Neural progenitor cell (in vitro differentiated cells): ENCODE data around the gene AGK. TPM values are rescaled to one million over a fixed set of nuclear protein-coding genes. Genes with fewer than 3 reads are reported as not detected.
A peak's percentile ranks its signal among the peaks of the same experiment; 100 is the strongest.
"Not testable (repeated sequence)": the region's sequence is repeated elsewhere in the genome, so short reads cannot be mapped to it uniquely, and the experiment has no call there.

ENCODE experiments used
- DNase-seq: peaks from one replicate; pipeline ENCODE4 v3.0.0-alpha.2; 2016; ENCODE audit warnings: low spot score
- H2AFZ ChIP-seq: fragments of 200-600 bp; sonication (generic); replicated peaks from 2 replicates; pipeline ENCODE4 v1.6.1; 2016; ENCODE audit warnings: antibody characterized with exemption
- H3F3A ChIP-seq: fragments of 200-600 bp; sonication (generic); 2 replicates; pipeline ENCODE4 v1.6.1; 2016; ENCODE audit warnings: antibody characterized with exemption, low read depth
- H3K27ac ChIP-seq: fragments of 200-600 bp; sonication (generic); 2 replicates; pipeline ENCODE4 v1.5.1; 2016; ENCODE audit warnings: mild to moderate bottlenecking
- H3K27me3 ChIP-seq: fragments of 200-600 bp; sonication (generic); 2 replicates; pipeline ENCODE4 v1.6.1; 2016; ENCODE audit warnings: mild to moderate bottlenecking, moderate library complexity
- H3K36me3 ChIP-seq: fragments of 200-600 bp; sonication (generic); 2 replicates; pipeline ENCODE4 v1.5.1; 2016
- H3K4me1 ChIP-seq: fragments of 200-600 bp; sonication (generic); 2 replicates; pipeline ENCODE4 v1.6.1; 2016; ENCODE audit warnings: mixed run types
- H3K4me2 ChIP-seq: fragments of 200-600 bp; sonication (generic); 2 replicates; pipeline ENCODE4 v1.6.1; 2016
- H3K4me3 ChIP-seq: fragments of 200-600 bp; sonication (generic); 2 replicates; pipeline ENCODE4 v1.5.1; 2016
- H3K79me2 ChIP-seq: fragments of 200-600 bp; sonication (generic); 2 replicates; pipeline ENCODE4 v1.6.1; 2016; ENCODE audit warnings: low read depth
- H3K9ac ChIP-seq: fragments of 200-600 bp; sonication (generic); 2 replicates; pipeline ENCODE4 v1.6.1; 2016
- H3K9me3 ChIP-seq: fragments of 200-600 bp; sonication (generic); 2 replicates; pipeline ENCODE4 v1.5.1; 2016; ENCODE audit warnings: low read depth
- H4K20me1 ChIP-seq: fragments of 200-600 bp; sonication (generic); 2 replicates; pipeline ENCODE4 v1.6.1; 2016; ENCODE audit warnings: low read depth
- H3K27ac Mint-ChIP-seq: 3 replicates; pipeline ENCODE4 v1.8.0; 2021; ENCODE audit warnings: mixed read lengths
- H3K27me3 Mint-ChIP-seq: 2 replicates; pipeline ENCODE4 v1.8.0; 2022; ENCODE audit warnings: low read depth, mild to moderate bottlenecking, inconsistent platforms, moderate library complexity, mixed read lengths; ENCODE audit not compliant: insufficient read depth
- H3K36me3 Mint-ChIP-seq: 3 replicates; pipeline ENCODE4 v1.8.0; 2021; ENCODE audit warnings: mixed read lengths
- H3K4me1 Mint-ChIP-seq: 3 replicates; pipeline ENCODE4 v1.8.0; 2021; ENCODE audit warnings: mixed read lengths
- H3K4me3 Mint-ChIP-seq: 3 replicates; pipeline ENCODE4 v1.8.0; 2021; ENCODE audit warnings: mild to moderate bottlenecking, moderate library complexity, mixed read lengths
- H3K9me3 Mint-ChIP-seq: 3 replicates; pipeline ENCODE4 v1.8.0; 2020; ENCODE audit warnings: mixed read lengths
- CTCF ChIP-seq: fragments of 200-600 bp; sonication (generic); IDR thresholded peaks from 2 replicates; pipeline ENCODE4 v1.5.1; 2017; ENCODE audit warnings: antibody characterized with exemption, mild to moderate bottlenecking
- EZH2 ChIP-seq: fragments of 200-600 bp; sonication (generic); IDR thresholded peaks from 2 replicates; pipeline ENCODE4 v1.6.1; 2017; ENCODE audit warnings: antibody characterized with exemption, mild to moderate bottlenecking, moderate library complexity
- EZH2phosphoT487 ChIP-seq: fragments of 200-600 bp; sonication (generic); IDR thresholded peaks from 2 replicates; pipeline ENCODE4 v1.6.1; 2017; ENCODE audit warnings: antibody characterized with exemption
- total RNA-seq: library from RNA; depleted of rRNA; stranded (reverse); fragments of >200 nt; gene quantifications from 2 replicates; pipeline ENCODE4 v1.2.3, GENCODE V29; 2015; ENCODE audit warnings: low replicate concordance

AGK gene
- total RNA-seq, 1 donor from 2014 or later = 42.6 TPM

GRCh38 chr7:141641876-141642275 is 90.7 kb downstream of the AGK start:
- Histone ChIP-seq H3K36me3 (peaks cover 5% of the 10 kb centered on the region), H3K9me3 (no peaks in the 10 kb centered on the region), H3F3A (no peaks in the 10 kb centered on the region), H3K27ac (no peak overlapping the region), H3K27me3 (no peaks in the 10 kb centered on the region), H3K79me2 (no peaks in the 10 kb centered on the region), H3K4me2 (no peak overlapping the region), H3K4me3 (no peak overlapping the region), H3K9ac (no peak overlapping the region), H2AFZ (no peak overlapping the region), H4K20me1 (no peaks in the 10 kb centered on the region), H3K4me1 (no peaks in the 10 kb centered on the region)
- no peak overlapping the region for H3K4me3 Mint-ChIP-seq
- DNase-seq = no peak
- no peak overlapping the region for H3K27ac Mint-ChIP-seq
- no peaks in the 10 kb centered on the region for H3K9me3 Mint-ChIP-seq
- H3K27me3 Mint-ChIP-seq = no peaks in the 10 kb centered on the region
- peaks cover 5% of the 10 kb centered on the region for H3K4me1 Mint-ChIP-seq
- TF ChIP-seq EZH2 (no peak), CTCF (no peak), EZH2phosphoT487 (no peak)
- peaks cover 4% of the 10 kb centered on the region for H3K36me3 Mint-ChIP-seq

GRCh38 chr7:141645188-141645587 is 94.0 kb downstream of the AGK start:
- no peak for TF ChIP-seq EZH2phosphoT487
- H3F3A ChIP-seq = no peaks in the 10 kb centered on the region
- H3K9me3 ChIP-seq = no peaks in the 10 kb centered on the region
- no peaks in the 10 kb centered on the region for H4K20me1 ChIP-seq
- no peak overlapping the region for H3K9ac ChIP-seq
- DNase-seq = no peak
- H2AFZ ChIP-seq = no peak overlapping the region
- no peak overlapping the region for H3K4me2 ChIP-seq
- no peaks in the 10 kb centered on the region for H3K79me2 ChIP-seq
- Mint-ChIP-seq H3K9me3 (no peaks in the 10 kb centered on the region), H3K4me1 (peaks cover 27% of the 10 kb centered on the region), H3K36me3 (peaks cover 11% of the 10 kb centered on the region), H3K27me3 (no peaks in the 10 kb centered on the region), H3K4me3 (no peak overlapping the region), H3K27ac (no peak overlapping the region)
- H3K27me3 ChIP-seq = no peaks in the 10 kb centered on the region
- no peaks in the 10 kb centered on the region for H3K36me3 ChIP-seq
- no peak overlapping the region for H3K27ac ChIP-seq
- no peaks in the 10 kb centered on the region for H3K4me1 ChIP-seq
- no peak overlapping the region for H3K4me3 ChIP-seq

- no peaks in the 10 kb centered on the region for H3K27me3 Mint-ChIP-seq
- Histone ChIP-seq H3K4me1 (no peaks in the 10 kb centered on the region), H3K4me3 (no peak overlapping the region), H3K36me3 (no peaks in the 10 kb centered on the region), H3K79me2 (no peaks in the 10 kb centered on the region), H3F3A (no peaks in the 10 kb centered on the region), H4K20me1 (no peaks in the 10 kb centered on the region), H3K9ac (no peak overlapping the region), H2AFZ (no peak overlapping the region), H3K4me2 (no peak overlapping the region), H3K27me3 (no peaks in the 10 kb centered on the region), H3K9me3 (no peaks in the 10 kb centered on the region), H3K27ac (no peak overlapping the region)
- H3K9me3 Mint-ChIP-seq = no peaks in the 10 kb centered on the region
- no peak for DNase-seq
- peaks cover 34% of the 10 kb centered on the region for H3K4me1 Mint-ChIP-seq
- H3K4me3 Mint-ChIP-seq = no peak overlapping the region
- TF ChIP-seq EZH2phosphoT487 = no peak
- no peak for TF ChIP-seq CTCF
- no peak for TF ChIP-seq EZH2
- peaks cover 11% of the 10 kb centered on the region for H3K36me3 Mint-ChIP-seq
- peak overlapping the region; percentile 76 for H3K27ac Mint-ChIP-seq
Observed at GRCh38 chr7:141646826-141647480, 95.7 kb downstream of the AGK start.

- not testable (repeated sequence) for H3K4me3 Mint-ChIP-seq, H3K9me3 Mint-ChIP-seq, H3K27ac ChIP-seq, H3F3A ChIP-seq, H3K27me3 ChIP-seq, H4K20me1 ChIP-seq, H3K79me2 ChIP-seq, H3K27ac Mint-ChIP-seq, H3K36me3 ChIP-seq, H2AFZ ChIP-seq, H3K27me3 Mint-ChIP-seq, H3K4me2 ChIP-seq, H3K9me3 ChIP-seq, H3K4me3 ChIP-seq, H3K9ac ChIP-seq, DNase-seq, H3K4me1 ChIP-seq
- H3K36me3 Mint-ChIP-seq = peaks cover 11% of the 10 kb centered on the region
- H3K4me1 Mint-ChIP-seq = peaks cover 34% of the 10 kb centered on the region
Observed at GRCh38 chr7:141647701-141648100, 96.5 kb downstream of the AGK start.
